PC-9 (cell line): ENCODE measurements around the gene EPHB3. TPM values are rescaled to one million over a fixed set of nuclear protein-coding genes. Genes with fewer than 3 reads are reported as not detected.

ENCODE experiments used
- BruUV-seq: library from RNA; stranded (reverse); fragments of 400-500 nt; replicated peaks from 2 replicates; lab custom pipeline; 2021; lab: Mats Ljungman, UMichigan
- CTCF ChIA-PET: fragments of 300-600 bp; sonication (Branson Sonifier 250); formaldehyde crosslinking; loops from one replicate; lab custom pipeline; 2022; ENCODE audit warnings: antibody characterized with exemption; lab: Charles Lee
- POLR2A ChIA-PET: fragments of 300-600 bp; sonication (Branson Sonifier 250); formaldehyde crosslinking; loops from one replicate; lab custom pipeline; 2022; ENCODE audit warnings: antibody characterized with exemption; ENCODE audit not compliant: unreplicated experiment; lab: Charles Lee
- DNase-seq, 2 experiments: peaks; one replicate each; pipeline versions ENCODE4 v3.0.0 to v3.0.0-alpha.2; 2015 to 2022; ENCODE audit warnings: mixed read lengths in 1 of 2
- H2AFZ ChIP-seq: fragments of 200-600 bp; sonication (generic); 2 replicates; pipeline ENCODE4 v1.8.1; 2017; ENCODE audit warnings: antibody characterized with exemption
- H3F3A ChIP-seq: fragments of 200-600 bp; sonication (generic); 2 replicates; pipeline ENCODE4 v1.8.1; 2017; ENCODE audit warnings: antibody characterized with exemption, mild to moderate bottlenecking, low read depth; ENCODE audit not compliant: insufficient read depth
- H3K27ac ChIP-seq: fragments of 200-600 bp; sonication (generic); 2 replicates; pipeline ENCODE4 v1.6.1; 2016; ENCODE audit warnings: mixed run types
- H3K27me3 ChIP-seq: fragments of 200-600 bp; sonication (generic); 2 replicates; pipeline ENCODE4 v1.6.1; 2016; ENCODE audit warnings: low read depth, mixed run types; ENCODE audit not compliant: insufficient read depth
- H3K36me3 ChIP-seq: fragments of 200-600 bp; sonication (generic); 2 replicates; pipeline ENCODE4 v1.6.1; 2016; ENCODE audit warnings: low read depth, mixed run types
- H3K4me1 ChIP-seq: fragments of 200-600 bp; sonication (generic); replicated peaks from 2 replicates; pipeline ENCODE4 v1.6.1; 2016; ENCODE audit warnings: mixed run types; ENCODE audit not compliant: insufficient read depth
- H3K4me2 ChIP-seq: fragments of 200-600 bp; sonication (generic); 2 replicates; pipeline ENCODE4 v1.6.1; 2017; ENCODE audit warnings: mixed run types
- H3K4me3 ChIP-seq: fragments of 200-600 bp; sonication (generic); 2 replicates; pipeline ENCODE4 v1.6.1; 2016; ENCODE audit warnings: mixed run types
- H3K79me2 ChIP-seq: fragments of 200-600 bp; sonication (generic); 2 replicates; pipeline ENCODE4 v1.6.1; 2017; ENCODE audit warnings: low read depth, mixed run types
- H3K9me2 ChIP-seq: fragments of 200-600 bp; sonication (generic); 2 replicates; pipeline ENCODE4 v1.8.1; 2017; ENCODE audit warnings: mild to moderate bottlenecking; ENCODE audit not compliant: insufficient read depth
- H3K9me3 ChIP-seq: fragments of 200-600 bp; sonication (generic); 2 replicates; pipeline ENCODE4 v1.8.1; 2016; ENCODE audit warnings: low read depth; ENCODE audit not compliant: insufficient read depth
- H4K20me1 ChIP-seq: fragments of 200-600 bp; sonication (generic); 2 replicates; pipeline ENCODE4 v1.8.1; 2017; ENCODE audit not compliant: insufficient read depth
- EZH2 ChIP-seq: fragments of 200-600 bp; sonication (generic); IDR thresholded peaks from 2 replicates; pipeline ENCODE4 v1.8.0; 2017; ENCODE audit warnings: antibody characterized with exemption, low read depth
- intact Hi-C: fragments of 100-400 bp; cut with micrococcal nuclease; formaldehyde crosslinking; loops from one replicate; pipeline ENCODE4 v1.10.0; 2022; ENCODE audit not compliant: unreplicated experiment
- total RNA-seq: library from RNA; stranded (reverse); gene quantifications from 2 replicates; pipeline ENCODE4 v1.2.3, GENCODE V29; 2021
- TF ChIP-seq, protein P1 (sequence below): fragments of 200-600 bp; sonication (generic); conservative IDR thresholded peaks from 2 replicates; pipeline ENCODE4 v1.6.1; 2017; ENCODE audit warnings: mixed run types, antibody characterized with exemption, mild to moderate bottlenecking, moderate library complexity

EPHB3 gene
- total RNA-seq, 1 experiment from 2014 or later = 15.7 TPM

DNA sequence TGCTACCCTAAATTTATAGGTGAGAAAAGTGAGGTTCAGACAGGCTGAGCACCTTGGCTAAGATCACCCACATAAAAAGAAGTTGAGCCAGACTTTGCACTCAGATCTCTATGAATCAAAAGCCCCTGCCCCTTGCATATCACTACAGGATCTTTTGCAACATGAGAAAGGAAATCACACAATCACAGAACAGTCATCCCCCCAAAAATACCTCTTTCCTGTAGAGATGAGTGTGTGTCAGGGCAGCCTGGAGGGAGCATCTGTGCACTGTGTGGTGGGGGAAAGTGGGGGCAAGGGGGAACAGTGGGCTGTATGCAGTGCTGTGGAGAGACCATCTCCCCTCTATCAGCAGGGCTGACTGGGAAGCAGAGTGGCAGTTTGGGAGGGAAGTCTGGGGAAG is 46.6 kb downstream of the EPHB3 start:
- Histone ChIP-seq H3K27me3 (peaks cover 20% of the 10 kb centered on the region; the same call in 1 of the 2 replicates), H4K20me1 (no peaks in the 10 kb centered on the region), H3K4me3 (no peak overlapping the region), H3K9me2 (no peaks in the 10 kb centered on the region), H3K36me3 (no peaks in the 10 kb centered on the region), H3K79me2 (no peaks in the 10 kb centered on the region), H3F3A (no peaks in the 10 kb centered on the region), H3K9me3 (no peaks in the 10 kb centered on the region), H3K4me2 (no peak overlapping the region), H2AFZ (no peak overlapping the region), H3K27ac (no peak overlapping the region), H3K4me1 (no peaks in the 10 kb centered on the region)
- TF ChIP-seq EZH2 = no peak
- TF ChIP-seq, protein P1, sequence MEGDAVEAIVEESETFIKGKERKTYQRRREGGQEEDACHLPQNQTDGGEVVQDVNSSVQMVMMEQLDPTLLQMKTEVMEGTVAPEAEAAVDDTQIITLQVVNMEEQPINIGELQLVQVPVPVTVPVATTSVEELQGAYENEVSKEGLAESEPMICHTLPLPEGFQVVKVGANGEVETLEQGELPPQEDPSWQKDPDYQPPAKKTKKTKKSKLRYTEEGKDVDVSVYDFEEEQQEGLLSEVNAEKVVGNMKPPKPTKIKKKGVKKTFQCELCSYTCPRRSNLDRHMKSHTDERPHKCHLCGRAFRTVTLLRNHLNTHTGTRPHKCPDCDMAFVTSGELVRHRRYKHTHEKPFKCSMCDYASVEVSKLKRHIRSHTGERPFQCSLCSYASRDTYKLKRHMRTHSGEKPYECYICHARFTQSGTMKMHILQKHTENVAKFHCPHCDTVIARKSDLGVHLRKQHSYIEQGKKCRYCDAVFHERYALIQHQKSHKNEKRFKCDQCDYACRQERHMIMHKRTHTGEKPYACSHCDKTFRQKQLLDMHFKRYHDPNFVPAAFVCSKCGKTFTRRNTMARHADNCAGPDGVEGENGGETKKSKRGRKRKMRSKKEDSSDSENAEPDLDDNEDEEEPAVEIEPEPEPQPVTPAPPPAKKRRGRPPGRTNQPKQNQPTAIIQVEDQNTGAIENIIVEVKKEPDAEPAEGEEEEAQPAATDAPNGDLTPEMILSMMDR = no peak
- no TSS peak for BruUV-seq
- intact Hi-C loops = no loop called here
- ChIA-PET CTCF (no interaction called here), POLR2A (interaction anchor here (0.5 kb wide), 1 partner anchor 1814 kb away, joined by 4 read pairs; no protein-coding TSS in a partner anchor)
- no peak for DNase-seq

DNA sequence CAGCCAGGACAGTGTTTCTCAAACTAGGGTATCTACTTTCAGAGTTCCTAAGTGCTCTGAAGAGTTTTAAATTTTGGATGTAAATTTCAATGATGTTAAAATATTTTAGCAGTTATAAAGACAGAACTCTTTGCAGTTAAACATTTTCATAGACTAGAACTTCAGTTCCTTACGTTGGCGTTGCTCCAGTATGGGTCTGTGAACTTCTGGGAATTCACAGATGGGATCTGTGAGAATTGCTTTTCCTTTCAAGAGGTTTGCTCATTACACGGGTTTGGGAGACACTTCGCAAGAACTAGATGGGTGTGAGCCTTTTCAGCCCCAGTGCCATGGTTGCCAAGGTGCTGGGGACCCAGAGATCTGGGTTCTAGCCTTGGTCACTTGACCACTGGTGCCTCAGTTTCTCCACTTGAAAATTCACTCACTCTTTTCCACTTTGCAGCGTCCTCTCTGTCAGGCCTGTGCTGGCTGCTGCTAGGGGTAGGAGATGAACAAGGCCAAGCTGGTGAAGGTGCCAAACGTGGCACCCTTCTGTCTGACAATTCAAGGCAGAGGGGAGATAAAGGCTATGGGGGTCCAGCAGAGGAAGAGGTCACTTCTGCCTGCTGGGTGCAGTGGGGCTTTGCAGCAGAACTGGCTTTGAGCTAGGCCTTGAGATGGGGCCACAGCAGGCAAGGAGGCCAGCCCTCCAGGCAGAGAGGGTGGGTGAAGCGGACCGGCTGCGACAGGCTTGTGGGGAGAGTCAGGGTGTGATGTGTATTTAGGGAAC is 48.1 kb downstream of the EPHB3 start:
- H3K9me2 ChIP-seq = no peaks in the 10 kb centered on the region
- no peak overlapping the region for H3K4me3 ChIP-seq
- ChIA-PET POLR2A (no interaction called here), CTCF (no interaction called here)
- no peak overlapping the region for H3K27ac ChIP-seq
- no peaks in the 10 kb centered on the region for H3K36me3 ChIP-seq
- H4K20me1 ChIP-seq = no peaks in the 10 kb centered on the region
- no peak overlapping the region for H3K4me2 ChIP-seq
- H3F3A ChIP-seq = no peaks in the 10 kb centered on the region
- DNase-seq = no peak
- intact Hi-C loops = no loop called here
- H3K27me3 ChIP-seq = peaks cover 9% of the 10 kb centered on the region; the same call in 1 of the 2 replicates
- BruUV-seq = no TSS peak
- H3K9me3 ChIP-seq = no peaks in the 10 kb centered on the region
- H3K79me2 ChIP-seq = no peaks in the 10 kb centered on the region
- H3K4me1 ChIP-seq = no peaks in the 10 kb centered on the region
- no peak overlapping the region for H2AFZ ChIP-seq
- TF ChIP-seq EZH2 = no peak
- TF ChIP-seq, protein P1 = no peak

DNA sequence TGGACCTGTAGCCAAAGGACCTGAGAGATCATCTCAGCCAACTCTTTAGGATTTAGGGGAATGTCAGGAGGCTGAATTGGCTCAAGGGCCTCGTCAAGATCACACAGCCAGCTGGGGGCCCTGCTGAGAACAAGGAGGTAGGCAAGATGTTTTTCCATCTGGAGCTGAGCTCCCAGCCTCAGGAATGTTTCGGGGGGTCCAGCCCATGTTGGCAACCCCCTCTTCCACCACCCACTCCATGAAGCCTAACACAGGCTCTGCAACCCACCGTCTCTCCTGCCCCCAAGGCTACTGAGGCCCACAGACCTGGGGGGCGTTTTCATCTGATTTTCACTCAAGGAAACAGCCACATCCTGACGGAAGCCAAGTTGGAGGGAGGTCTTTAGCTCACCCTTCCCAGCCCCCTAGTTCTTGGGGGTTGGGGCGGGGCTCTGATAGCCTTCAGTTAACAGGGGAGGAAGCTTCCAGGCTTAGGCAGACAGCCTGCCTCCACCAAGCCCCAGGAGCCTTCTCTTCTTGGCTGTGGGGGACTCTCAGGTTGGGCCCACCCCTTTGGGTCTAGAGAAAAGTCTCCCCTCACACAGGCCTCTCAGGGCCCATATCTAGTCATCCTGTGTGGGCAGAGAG is 48.8 kb downstream of the EPHB3 start:
- POLR2A ChIA-PET = no interaction called here
- no peak overlapping the region for H3K4me2 ChIP-seq
- no peaks in the 10 kb centered on the region for H3K9me2 ChIP-seq
- peaks cover 7% of the 10 kb centered on the region; the same call in 1 of the 2 replicates for H3K27me3 ChIP-seq
- no peaks in the 10 kb centered on the region for H3K9me3 ChIP-seq
- TF ChIP-seq, protein P1 = no peak
- TF ChIP-seq EZH2 = no peak
- CTCF ChIA-PET = no interaction called here
- no peak for DNase-seq
- no peaks in the 10 kb centered on the region for H3F3A ChIP-seq
- no peaks in the 10 kb centered on the region for H4K20me1 ChIP-seq
- H3K4me3 ChIP-seq = no peak overlapping the region
- no peak overlapping the region for H2AFZ ChIP-seq
- no peaks in the 10 kb centered on the region for H3K36me3 ChIP-seq
- intact Hi-C loops = no loop called here
- H3K4me1 ChIP-seq = no peaks in the 10 kb centered on the region
- no peak overlapping the region for H3K27ac ChIP-seq
- no TSS peak for BruUV-seq
- no peaks in the 10 kb centered on the region for H3K79me2 ChIP-seq
